ENCODE data around the gene SRGAP1.

SRGAP1 gene

DNA sequence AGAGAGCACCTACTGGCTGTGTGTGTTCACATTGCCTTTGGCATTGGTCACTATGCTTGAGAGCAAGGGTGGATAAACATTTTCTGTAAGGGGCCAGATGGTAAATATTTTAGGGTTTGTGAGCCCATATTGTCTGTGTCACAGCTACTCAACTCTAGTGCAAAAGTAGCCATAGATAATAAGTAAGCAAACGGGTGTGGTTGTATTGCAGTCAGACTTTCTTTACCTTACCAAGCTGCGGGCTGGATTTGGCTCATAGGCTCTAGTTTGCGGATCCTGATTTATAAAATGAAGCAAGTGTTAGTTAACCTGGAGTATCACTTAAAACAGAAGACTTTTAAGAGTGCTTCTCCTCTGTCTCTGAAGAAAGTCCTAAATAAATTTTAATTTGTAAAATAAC, 208.6 kb downstream of the SRGAP1 start:
- TF ChIP-seq, protein P1, sequence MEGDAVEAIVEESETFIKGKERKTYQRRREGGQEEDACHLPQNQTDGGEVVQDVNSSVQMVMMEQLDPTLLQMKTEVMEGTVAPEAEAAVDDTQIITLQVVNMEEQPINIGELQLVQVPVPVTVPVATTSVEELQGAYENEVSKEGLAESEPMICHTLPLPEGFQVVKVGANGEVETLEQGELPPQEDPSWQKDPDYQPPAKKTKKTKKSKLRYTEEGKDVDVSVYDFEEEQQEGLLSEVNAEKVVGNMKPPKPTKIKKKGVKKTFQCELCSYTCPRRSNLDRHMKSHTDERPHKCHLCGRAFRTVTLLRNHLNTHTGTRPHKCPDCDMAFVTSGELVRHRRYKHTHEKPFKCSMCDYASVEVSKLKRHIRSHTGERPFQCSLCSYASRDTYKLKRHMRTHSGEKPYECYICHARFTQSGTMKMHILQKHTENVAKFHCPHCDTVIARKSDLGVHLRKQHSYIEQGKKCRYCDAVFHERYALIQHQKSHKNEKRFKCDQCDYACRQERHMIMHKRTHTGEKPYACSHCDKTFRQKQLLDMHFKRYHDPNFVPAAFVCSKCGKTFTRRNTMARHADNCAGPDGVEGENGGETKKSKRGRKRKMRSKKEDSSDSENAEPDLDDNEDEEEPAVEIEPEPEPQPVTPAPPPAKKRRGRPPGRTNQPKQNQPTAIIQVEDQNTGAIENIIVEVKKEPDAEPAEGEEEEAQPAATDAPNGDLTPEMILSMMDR (IDR thresholded peaks at IDR 0.05; ENCODE audit: low read depth, low read length) = no peak
- no peak overlapping the region for H3K4me3 ChIP-seq (ENCODE audit: low read depth, low read length)

DNA sequence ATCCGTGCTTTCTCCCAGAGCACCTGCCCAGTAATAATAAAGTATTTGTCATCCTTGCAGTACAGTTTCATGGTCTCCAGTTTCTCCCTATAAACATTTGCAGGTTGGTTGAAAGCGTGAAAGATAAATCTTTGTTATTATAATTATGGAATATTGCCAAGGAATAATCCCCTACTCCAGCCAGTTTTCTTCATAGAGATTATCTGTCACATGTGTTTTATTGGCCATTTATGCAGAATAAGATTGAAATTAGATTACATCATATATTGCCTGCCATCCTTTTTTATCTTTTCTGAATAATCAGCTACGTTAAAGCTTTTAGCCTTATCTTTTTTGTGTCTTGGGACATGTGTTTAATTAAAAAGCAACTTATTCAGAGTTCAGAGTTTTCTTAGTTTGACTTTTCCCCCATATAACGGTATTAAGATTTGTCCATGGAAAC, 209.6 kb downstream of the SRGAP1 start:
- TF ChIP-seq, protein P1 (IDR thresholded peaks at IDR 0.05; ENCODE audit: low read depth, low read length) = no peak
- H3K4me3 ChIP-seq (ENCODE audit: low read depth, low read length) = no peak overlapping the region

DNA sequence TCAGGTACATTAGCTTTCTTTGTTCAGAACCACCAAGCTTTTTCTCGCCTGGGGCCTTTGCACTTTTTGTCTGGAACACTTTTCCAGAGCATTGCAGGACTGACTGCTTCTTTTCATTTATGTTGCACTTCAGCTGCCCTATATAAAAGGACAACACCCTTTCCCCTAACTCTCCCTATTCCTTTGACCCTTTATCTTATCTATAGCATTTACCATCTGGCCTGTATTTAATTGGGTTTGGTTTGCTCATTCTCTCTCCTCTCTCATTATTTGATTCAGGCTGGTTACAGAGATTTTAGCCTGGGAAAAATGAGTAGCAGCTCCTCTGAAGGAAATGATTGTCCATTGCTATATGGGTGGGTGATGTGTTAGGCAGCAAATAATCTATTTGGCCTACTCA, 212.2 kb downstream of the SRGAP1 start:
- TF ChIP-seq, protein P1 (IDR thresholded peaks at IDR 0.05; ENCODE audit: low read depth, low read length) = no peak

DNA sequence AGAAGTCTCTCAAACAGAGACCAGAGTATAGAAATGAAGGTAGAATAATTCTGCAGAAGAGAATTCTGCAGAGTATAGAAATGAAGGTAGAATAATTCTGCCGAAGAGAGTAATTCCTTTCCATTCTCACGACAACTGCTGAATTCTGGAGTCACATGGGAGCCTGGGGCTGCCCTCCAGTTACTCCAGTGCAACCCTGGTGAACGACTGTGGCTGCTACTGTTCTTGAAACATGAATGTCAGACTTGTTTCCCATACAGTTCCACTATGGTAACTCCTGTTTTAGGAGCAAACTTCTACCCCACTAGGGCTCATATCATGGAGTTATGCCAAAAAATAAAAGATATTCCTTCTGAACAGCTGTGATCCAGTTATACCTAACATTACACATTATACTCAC, 213.2 kb downstream of the SRGAP1 start:
- no peak overlapping the region for H3K4me3 ChIP-seq (ENCODE audit: low read depth, low read length)
- TF ChIP-seq, protein P1 (IDR thresholded peaks at IDR 0.05; ENCODE audit: low read depth, low read length) = no peak

More for the DNA sequence above, 212.2 kb downstream of the SRGAP1 start:
- no peak overlapping the region for H3K4me3 ChIP-seq (ENCODE audit: low read depth, low read length)

DNA sequence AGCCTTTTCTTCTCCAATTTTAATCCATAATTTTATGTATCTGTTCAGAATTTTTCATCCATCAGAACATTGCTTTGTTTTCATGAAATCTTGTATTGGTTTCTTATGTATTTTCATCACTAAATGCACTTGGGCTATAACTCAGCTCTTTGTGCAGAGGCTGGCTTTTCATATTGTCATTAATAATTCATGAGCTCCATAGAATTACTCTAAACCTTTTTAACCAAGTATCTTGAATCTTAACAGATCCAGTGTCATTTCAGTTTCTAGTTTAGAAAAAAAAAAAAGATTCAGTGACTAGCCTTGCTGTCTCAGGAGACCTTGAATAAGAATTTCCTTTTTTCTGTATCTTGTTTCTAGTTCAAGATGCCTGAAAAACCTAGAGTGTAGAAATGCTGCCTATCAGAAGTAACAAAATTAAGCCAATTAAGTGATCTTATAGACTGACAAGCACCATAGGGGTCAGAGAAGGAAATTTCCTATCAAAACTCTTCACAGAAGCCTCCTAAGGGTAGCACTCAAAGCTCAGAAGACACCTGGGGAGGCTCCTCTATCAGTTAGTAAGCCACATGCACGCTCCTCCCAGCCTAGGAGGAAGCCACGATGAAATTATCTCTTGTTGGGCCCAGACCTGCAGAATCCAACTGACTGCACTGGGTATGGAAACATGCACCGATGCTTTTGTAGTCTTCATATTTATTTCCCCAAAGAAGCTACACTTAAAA, 214.2 kb downstream of the SRGAP1 start:
- TF ChIP-seq, protein P1 (IDR thresholded peaks at IDR 0.05; ENCODE audit: low read depth, low read length) = no peak
- no peak overlapping the region for H3K4me3 ChIP-seq (ENCODE audit: low read depth, low read length)

DNA sequence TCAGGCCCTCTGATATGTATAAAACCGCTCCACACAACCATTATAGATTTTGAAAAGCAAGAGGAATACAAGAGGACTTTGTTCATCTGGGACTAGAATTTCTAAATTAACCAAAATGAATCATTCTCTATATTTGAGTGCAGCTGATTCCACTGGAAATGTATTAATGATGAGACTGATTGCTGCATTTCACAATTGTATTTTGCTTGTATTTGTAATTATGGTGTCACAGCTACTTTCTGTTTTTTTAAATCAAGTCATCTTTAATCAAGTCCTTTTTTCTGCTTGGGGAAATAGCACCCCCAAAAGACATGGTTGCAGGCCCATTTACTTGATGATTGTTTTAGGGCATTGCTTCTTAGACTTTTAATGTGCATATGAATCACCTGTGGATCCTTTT, 215.2 kb downstream of the SRGAP1 start:
- H3K4me3 ChIP-seq (ENCODE audit: low read depth, low read length) = no peak overlapping the region
- TF ChIP-seq, protein P1 (IDR thresholded peaks at IDR 0.05; ENCODE audit: low read depth, low read length) = no peak

DNA sequence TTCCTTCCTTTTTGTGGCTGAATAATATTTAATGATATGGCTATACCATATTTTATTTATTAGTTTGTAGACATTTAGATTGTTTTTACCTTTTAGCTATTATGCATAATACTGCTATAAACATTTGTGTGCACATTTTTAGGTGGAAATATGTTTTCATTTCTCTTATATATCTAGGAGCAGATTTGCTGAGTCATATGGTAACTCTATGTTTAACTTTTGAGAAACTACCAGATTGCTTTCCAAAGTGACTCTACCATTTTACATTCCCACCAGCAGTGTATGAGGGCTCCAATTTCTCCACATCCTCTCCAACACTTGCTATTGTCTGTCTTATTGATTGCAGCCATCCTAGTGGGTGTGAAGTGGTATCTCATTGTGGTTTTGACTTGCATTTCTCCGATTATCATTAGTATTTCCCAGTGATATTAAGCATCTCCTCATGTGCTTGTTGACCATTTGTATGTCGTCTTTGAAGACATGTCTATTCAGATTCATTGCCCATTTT, 217.4 kb downstream of the SRGAP1 start:
- TF ChIP-seq, protein P1 (IDR thresholded peaks at IDR 0.05; ENCODE audit: low read depth, low read length) = no peak
- H3K4me3 ChIP-seq (ENCODE audit: low read depth, low read length) = no peak overlapping the region

Measured in WI38 (cell line).